Pancreas (tissue), 10 donors: ENCODE data around the gene STIM1. TPM values are rescaled to one million over a fixed set of nuclear protein-coding genes. Genes with fewer than 3 reads are reported as not detected.
A peak's percentile ranks its signal among the peaks of the same experiment; 100 is the strongest.

Source experiments
- ATAC-seq, 4 donors: fragments of 200-7000 bp; cut with Tn5 transposase; one replicate each; pipeline versions ENCODE4 v1.8.0 to v1.9.1; 2020; ENCODE audit warnings: mild to moderate bottlenecking in 4 of 4, moderate library complexity in 4 of 4
- DNase-seq, 6 donors: peaks; one replicate each; pipeline ENCODE4 v3.0.0-alpha.2; 2020
- FAIRE-seq: peaks from 2 replicates; lab custom pipeline; 2012; peaks lifted over from hg19 to GRCh38; lab: Jason Lieb, UNC
- H3K27ac ChIP-seq, 4 donors: fragments of 200-600 bp; sonication (generic); 1 replicate in 3 of 4; 2 replicates in 1 of 4; pipeline versions ENCODE4 v1.5.0 to v1.8.0; 2020
- H3K27me3 ChIP-seq, 4 donors: fragments of 200-600 bp; one replicate each; pipeline ENCODE4 v1.8.0; 2021
- H3K36me3 ChIP-seq, 3 donors: fragments of 200-600 bp; sonication (generic) in 1 of 3; one replicate each; pipeline versions ENCODE4 v1.5.0 to v1.8.0; 2020 to 2021
- H3K4me1 ChIP-seq, 3 donors: fragments of 200-600 bp; one replicate each; pipeline ENCODE4 v1.8.0; 2021
- H3K4me3 ChIP-seq, 4 donors: fragments of 200-600 bp; sonication (generic) in 2 of 4; one replicate each; pipeline versions ENCODE4 v1.5.0 to v1.8.0; 2020 to 2021
- H3K9me3 ChIP-seq, 4 donors: fragments of 200-600 bp; one replicate each; pipeline ENCODE4 v1.8.0; 2021
- CTCF ChIP-seq, 4 donors: fragments of 200-600 bp; sonication (generic) in 3 of 4; IDR thresholded peaks; one replicate each; pipeline versions ENCODE4 v1.5.0 to v1.8.0; 2021; ENCODE audit warnings: antibody characterized with exemption in 4 of 4
- WGBS, 2 donors: extraction: QIAGEN DNeasy Blood & Tissue Kit; methylation state at CpG; one replicate each; pipeline ENCODE4 v1.1.7; 2013; 5-methylcytosine and 5-hydroxymethylcytosine counted together
- intact Hi-C, 3 donors: fragments of 100-400 bp; cut with DNase I; formaldehyde crosslinking; loops; one replicate each; pipeline versions ENCODE4 v1.11.1 to v1.14.2; 2022
- polyA plus RNA-seq, 2 donors: library from polyadenylated mRNA; stranded (reverse); fragments of 200-250 nt; gene quantifications; one replicate each; pipeline ENCODE4 v1.2.3, GENCODE V29; 2013
- total RNA-seq, 6 donors: library from RNA; stranded (reverse); fragmentation: NEBNext Ultra II Directional in 4 of 6; extraction: Animal tissue kit (Norgen Biotek cat#: 25700) in 4 of 6; gene quantifications; one replicate each; pipeline versions ENCODE4 v1.2.1 to v1.2.4, GENCODE V29; 2021 to 2023
- donor health status: healthy with polysubstance abuse.
- donor health status: DM: no; HTN: no; CAD: no; lungs with moderate emphysema.
- donor health status: DM: no; HTN: no; CAD: no.
- donor health status: control.
- donor health status: control.
- donor health status: Bipolar disorder and iron deficiency.
- donor health status: DM: yes; HTN: yes; CAD: no.
- donor health status: DM: no; HTN: no; CAD: no.
- donor health status: DM: no; HTN: no; CAD: no.
- donor health status: DM: yes; HTN: yes; CAD: no.

STIM1 gene
- total and polyA plus RNA-seq, 8 donors = 10.2 to 28.9 (median 18.8) TPM

DNA sequence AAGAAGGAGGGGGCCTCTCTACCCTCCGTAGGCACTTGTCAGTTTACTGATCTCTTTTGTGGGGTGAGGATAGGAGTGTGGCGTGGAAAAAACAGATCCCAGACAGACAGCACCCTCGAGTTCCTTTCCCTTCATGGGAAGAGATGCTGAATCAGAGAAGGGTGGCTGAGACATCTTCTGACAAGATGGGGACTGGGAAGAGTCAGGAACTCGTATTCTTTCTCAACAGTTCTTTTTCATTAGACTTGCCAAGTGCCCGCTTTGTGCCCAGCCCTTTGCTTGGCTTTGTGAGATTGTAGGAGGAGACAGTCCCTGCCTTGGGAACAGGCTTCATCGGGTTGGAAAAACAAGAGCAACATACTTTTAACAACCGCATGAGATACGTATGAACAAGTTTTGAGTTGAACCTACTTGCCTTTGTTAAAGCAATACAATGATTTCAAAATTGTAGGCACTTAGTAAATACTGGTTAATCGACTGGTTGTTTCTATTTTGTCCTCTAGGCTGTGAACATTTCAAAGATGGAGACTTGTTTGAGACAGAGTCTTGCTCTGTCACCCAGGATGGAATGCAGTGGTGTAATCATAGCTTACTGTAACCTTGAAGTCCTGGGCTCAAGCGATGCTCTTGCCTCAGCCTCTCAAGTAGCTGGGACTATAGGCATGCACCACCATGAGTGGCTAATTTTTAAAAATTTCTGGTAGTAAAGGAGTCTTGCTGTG, 240.2 kb downstream of the STIM1 start:
- peak in 2 of 4 donors; percentile 0 to 4 for ATAC-seq
- peak overlapping the region; percentile 43 to 86 (median 69) for H3K4me3 ChIP-seq
- H3K27ac ChIP-seq = peak overlapping the region in 3 of 4 donors; percentile 82 to 90 (median 86)

DNA sequence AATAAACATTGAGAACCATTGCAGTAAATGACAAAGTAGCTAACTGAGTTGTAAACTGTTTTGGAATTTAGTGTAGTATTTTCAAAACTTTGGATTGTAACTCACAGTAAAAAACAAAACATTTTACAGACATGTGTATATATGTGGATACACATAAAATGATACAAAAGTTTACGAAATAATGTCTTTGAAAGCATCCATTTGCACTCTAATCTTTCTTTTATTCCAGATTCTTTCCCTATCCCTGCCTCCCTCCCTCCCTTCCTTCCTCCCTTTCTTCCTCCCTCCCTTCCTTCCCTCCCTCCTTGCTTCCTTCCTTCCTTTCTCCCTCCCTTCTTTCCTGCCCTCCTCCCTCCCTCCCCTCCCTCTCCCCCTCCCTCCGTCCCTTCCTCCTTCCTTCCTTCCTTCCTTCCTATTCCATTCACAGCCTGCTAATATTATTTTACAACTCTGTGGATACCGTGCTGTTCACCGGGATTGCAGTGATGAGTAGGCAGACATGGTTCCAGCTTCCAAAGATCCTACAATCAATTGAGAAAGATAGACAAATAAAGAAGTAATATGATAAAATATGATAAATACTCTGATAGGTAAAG, 242.7 kb downstream of the STIM1 start:
- FAIRE-seq (no peak), DNase-seq (no peak), ATAC-seq (no peak)
- Histone ChIP-seq H3K27ac (no peak overlapping the region), H3K27me3 (no peaks in the 10 kb centered on the region), H3K4me3 (no peak overlapping the region), H3K36me3 (no peaks in the 10 kb centered on the region), H3K9me3 (no peaks in the 10 kb centered on the region), H3K4me1 (peaks cover 0 to 14% (median 0%) of the 10 kb centered on the region in 3 donors)
- intact Hi-C loops = no loop called here
- no peak for TF ChIP-seq CTCF (IDR thresholded peaks at IDR 0.05)
- WGBS, 2 donors = 87 to 96% methylated on average over 4 of the region's 4 CpGs

More for the DNA sequence above, 240.2 kb downstream of the STIM1 start:
- peaks cover 0 to 14% (median 0%) of the 10 kb centered on the region in 3 donors for H3K4me1 ChIP-seq
- WGBS, 2 donors = 13 to 21% methylated on average over 10 of the region's 10 CpGs
- FAIRE-seq = no peak
- no peak for DNase-seq
- H3K27me3 ChIP-seq = no peaks in the 10 kb centered on the region
- TF ChIP-seq CTCF (IDR thresholded peaks at IDR 0.05) = no peak
- intact Hi-C loops = no loop called here
- H3K36me3 ChIP-seq = no peaks in the 10 kb centered on the region
- no peaks in the 10 kb centered on the region for H3K9me3 ChIP-seq

- no peaks in the 10 kb centered on the region for H3K9me3 ChIP-seq
- TF ChIP-seq CTCF (IDR thresholded peaks at IDR 0.05) = no peak
- WGBS, 2 donors = 93 to 94% methylated on average over 4 of the region's 4 CpGs
- no peak for ATAC-seq
- H3K4me1 ChIP-seq = peaks cover 0 to 4% (median 0%) of the 10 kb centered on the region in 3 donors
- no peak for FAIRE-seq
- H3K36me3 ChIP-seq = peaks cover 0 to 12% (median 3%) of the 10 kb centered on the region in 3 donors
- intact Hi-C loops = no loop called here
- H3K27ac ChIP-seq = no peak overlapping the region
- no peaks in the 10 kb centered on the region for H3K27me3 ChIP-seq
- H3K4me3 ChIP-seq = no peak overlapping the region
- no peak for DNase-seq
Observed at GRCh38 chr11:4102711-4103110, 247.2 kb downstream of the STIM1 start.

DNA sequence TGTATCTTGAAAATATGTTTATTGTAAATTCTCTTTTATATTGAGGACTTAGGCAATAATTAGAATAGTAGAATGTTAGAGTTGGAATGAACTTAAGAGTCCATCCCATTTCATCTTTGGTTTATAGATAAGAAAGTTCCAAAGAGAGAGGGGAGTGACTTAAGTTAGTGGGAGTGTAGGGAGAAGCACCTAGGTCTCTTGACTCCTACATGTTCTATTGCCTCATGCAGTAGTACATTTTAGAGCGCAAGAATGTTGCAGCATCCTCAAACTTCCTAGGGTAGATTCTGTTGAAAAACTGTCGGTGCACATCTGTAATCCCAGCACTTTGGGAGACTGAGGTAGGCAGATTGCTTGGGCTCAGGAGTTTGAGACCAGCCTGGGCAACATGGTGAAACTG, 247.8 kb downstream of the STIM1 start:
- DNase-seq (no peak), ATAC-seq (no peak), FAIRE-seq (no peak)
- H3K36me3 ChIP-seq = peaks cover 0 to 16% (median 3%) of the 10 kb centered on the region in 3 donors
- no peak overlapping the region for H3K4me3 ChIP-seq
- H3K4me1 ChIP-seq = peaks cover 0 to 4% (median 0%) of the 10 kb centered on the region in 3 donors
- no peaks in the 10 kb centered on the region for H3K27me3 ChIP-seq
- H3K27ac ChIP-seq = no peak overlapping the region
- H3K9me3 ChIP-seq = no peaks in the 10 kb centered on the region
- intact Hi-C loops = no loop called here
- no peak for TF ChIP-seq CTCF (IDR thresholded peaks at IDR 0.05)
- WGBS, 2 donors = 99 to 100% methylated on average over 2 of the region's 2 CpGs

GRCh38 chr11:4105916-4106315, 250.5 kb downstream of the STIM1 start:
- peaks cover 0 to 21% (median 3%) of the 10 kb centered on the region in 3 donors for H3K36me3 ChIP-seq
- no peak overlapping the region for H3K27ac ChIP-seq
- intact Hi-C loops = no loop called here
- H3K27me3 ChIP-seq = no peaks in the 10 kb centered on the region
- H3K9me3 ChIP-seq = no peaks in the 10 kb centered on the region
- DNase-seq = no peak
- H3K4me1 ChIP-seq = peaks cover 0 to 4% (median 0%) of the 10 kb centered on the region in 3 donors
- no peak overlapping the region for H3K4me3 ChIP-seq
- 95% methylated on average over 1 of the region's 1 CpG for WGBS, 2 donors
- TF ChIP-seq CTCF (IDR thresholded peaks at IDR 0.05) = no peak
- no peak for ATAC-seq
- no peak for FAIRE-seq
